H1 (cell line): Measurements from ENCODE around the gene APOBEC3G. TPM values are rescaled to one million over a fixed set of nuclear protein-coding genes. Genes with fewer than 3 reads are reported as not detected.

Experiments
- RAD21 ChIP-seq, 2 experiments: IDR thresholded peaks in 1 of 2; conservative IDR thresholded peaks in 1 of 2; 2 replicates each; pipeline ENCODE4 v1.6.1; 2011; ENCODE audit warnings: low read depth in 2 of 2, low read length in 2 of 2, improper control_type of control experiment in 1 of 2, inconsistent platforms in 1 of 2, mild to moderate bottlenecking in 1 of 2, moderate library complexity in 1 of 2
- polyA plus RNA-seq, 7 experiments: library from polyadenylated mRNA; depleted of rRNA in 3 of 7; stranded (reverse) in 5 of 7; unstranded in 2 of 7; fragments of >200 nt in 5 of 7; fragments of 200-250 nt in 2 of 7; gene quantifications; 1 replicate in 5 of 7; 2 replicates in 1 of 7; 4 replicates in 1 of 7; pipeline versions ENCODE4 v1.2.1 to v1.2.3, GENCODE V29; 2011 to 2013; ENCODE audit warnings: missing spikeins in 2 of 7, mixed read lengths in 2 of 7
- total RNA-seq: library from RNA; stranded (reverse); fragmentation: NEBNext Ultra II Directional; extraction: Animal tissue kit (Norgen Biotek cat#: 25700); gene quantifications from 2 replicates; pipeline ENCODE4 v1.2.1, GENCODE V29; 2021
- TF ChIP-seq, protein P1 (sequence below): fragments of 300-600 bp; sonication (generic); IDR thresholded peaks from 2 replicates; pipeline ENCODE4 v1.7.1; 2012; ENCODE audit warnings: low read length, moderate library complexity, mild to moderate bottlenecking, inconsistent platforms; ENCODE audit not compliant: insufficient replicate concordance
- TF ChIP-seq, protein P2 (sequence below): IDR thresholded peaks from 2 replicates; pipeline ENCODE4 v1.6.1; 2011; ENCODE audit warnings: low read length, improper control_type of control experiment
- TF ChIP-seq, protein P3 (sequence below): IDR thresholded peaks from 2 replicates; pipeline ENCODE4 v1.6.1; 2012; ENCODE audit warnings: inconsistent platforms

APOBEC3G gene
- total and polyA plus RNA-seq, 2 of the 8 experiments (the other 6 are each of a cell fraction or from before 2014, with no cell fraction given), result 1.7 to 2.0 TPM

DNA sequence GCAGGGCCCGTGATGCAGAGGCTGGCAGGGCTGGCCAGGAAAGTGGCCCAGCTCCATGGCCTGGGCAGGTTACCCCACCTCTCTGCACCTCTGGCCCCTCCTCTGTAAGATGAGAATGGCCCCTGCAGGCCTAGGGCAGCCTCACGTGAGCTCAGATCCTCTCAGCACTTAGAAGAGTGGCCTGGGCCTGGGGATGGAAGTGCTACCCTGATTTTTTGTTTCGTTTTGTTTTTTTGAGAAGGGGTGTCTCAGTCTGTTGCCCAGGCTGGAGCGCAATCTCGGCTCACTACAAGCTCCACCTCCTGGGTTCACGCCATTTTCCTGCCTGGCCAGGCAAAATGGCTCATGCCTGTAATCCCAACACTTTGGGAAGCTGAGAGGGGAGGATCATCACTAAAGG is 21.0 kb downstream of the APOBEC3G start (continued):
- TF ChIP-seq, protein P1, sequence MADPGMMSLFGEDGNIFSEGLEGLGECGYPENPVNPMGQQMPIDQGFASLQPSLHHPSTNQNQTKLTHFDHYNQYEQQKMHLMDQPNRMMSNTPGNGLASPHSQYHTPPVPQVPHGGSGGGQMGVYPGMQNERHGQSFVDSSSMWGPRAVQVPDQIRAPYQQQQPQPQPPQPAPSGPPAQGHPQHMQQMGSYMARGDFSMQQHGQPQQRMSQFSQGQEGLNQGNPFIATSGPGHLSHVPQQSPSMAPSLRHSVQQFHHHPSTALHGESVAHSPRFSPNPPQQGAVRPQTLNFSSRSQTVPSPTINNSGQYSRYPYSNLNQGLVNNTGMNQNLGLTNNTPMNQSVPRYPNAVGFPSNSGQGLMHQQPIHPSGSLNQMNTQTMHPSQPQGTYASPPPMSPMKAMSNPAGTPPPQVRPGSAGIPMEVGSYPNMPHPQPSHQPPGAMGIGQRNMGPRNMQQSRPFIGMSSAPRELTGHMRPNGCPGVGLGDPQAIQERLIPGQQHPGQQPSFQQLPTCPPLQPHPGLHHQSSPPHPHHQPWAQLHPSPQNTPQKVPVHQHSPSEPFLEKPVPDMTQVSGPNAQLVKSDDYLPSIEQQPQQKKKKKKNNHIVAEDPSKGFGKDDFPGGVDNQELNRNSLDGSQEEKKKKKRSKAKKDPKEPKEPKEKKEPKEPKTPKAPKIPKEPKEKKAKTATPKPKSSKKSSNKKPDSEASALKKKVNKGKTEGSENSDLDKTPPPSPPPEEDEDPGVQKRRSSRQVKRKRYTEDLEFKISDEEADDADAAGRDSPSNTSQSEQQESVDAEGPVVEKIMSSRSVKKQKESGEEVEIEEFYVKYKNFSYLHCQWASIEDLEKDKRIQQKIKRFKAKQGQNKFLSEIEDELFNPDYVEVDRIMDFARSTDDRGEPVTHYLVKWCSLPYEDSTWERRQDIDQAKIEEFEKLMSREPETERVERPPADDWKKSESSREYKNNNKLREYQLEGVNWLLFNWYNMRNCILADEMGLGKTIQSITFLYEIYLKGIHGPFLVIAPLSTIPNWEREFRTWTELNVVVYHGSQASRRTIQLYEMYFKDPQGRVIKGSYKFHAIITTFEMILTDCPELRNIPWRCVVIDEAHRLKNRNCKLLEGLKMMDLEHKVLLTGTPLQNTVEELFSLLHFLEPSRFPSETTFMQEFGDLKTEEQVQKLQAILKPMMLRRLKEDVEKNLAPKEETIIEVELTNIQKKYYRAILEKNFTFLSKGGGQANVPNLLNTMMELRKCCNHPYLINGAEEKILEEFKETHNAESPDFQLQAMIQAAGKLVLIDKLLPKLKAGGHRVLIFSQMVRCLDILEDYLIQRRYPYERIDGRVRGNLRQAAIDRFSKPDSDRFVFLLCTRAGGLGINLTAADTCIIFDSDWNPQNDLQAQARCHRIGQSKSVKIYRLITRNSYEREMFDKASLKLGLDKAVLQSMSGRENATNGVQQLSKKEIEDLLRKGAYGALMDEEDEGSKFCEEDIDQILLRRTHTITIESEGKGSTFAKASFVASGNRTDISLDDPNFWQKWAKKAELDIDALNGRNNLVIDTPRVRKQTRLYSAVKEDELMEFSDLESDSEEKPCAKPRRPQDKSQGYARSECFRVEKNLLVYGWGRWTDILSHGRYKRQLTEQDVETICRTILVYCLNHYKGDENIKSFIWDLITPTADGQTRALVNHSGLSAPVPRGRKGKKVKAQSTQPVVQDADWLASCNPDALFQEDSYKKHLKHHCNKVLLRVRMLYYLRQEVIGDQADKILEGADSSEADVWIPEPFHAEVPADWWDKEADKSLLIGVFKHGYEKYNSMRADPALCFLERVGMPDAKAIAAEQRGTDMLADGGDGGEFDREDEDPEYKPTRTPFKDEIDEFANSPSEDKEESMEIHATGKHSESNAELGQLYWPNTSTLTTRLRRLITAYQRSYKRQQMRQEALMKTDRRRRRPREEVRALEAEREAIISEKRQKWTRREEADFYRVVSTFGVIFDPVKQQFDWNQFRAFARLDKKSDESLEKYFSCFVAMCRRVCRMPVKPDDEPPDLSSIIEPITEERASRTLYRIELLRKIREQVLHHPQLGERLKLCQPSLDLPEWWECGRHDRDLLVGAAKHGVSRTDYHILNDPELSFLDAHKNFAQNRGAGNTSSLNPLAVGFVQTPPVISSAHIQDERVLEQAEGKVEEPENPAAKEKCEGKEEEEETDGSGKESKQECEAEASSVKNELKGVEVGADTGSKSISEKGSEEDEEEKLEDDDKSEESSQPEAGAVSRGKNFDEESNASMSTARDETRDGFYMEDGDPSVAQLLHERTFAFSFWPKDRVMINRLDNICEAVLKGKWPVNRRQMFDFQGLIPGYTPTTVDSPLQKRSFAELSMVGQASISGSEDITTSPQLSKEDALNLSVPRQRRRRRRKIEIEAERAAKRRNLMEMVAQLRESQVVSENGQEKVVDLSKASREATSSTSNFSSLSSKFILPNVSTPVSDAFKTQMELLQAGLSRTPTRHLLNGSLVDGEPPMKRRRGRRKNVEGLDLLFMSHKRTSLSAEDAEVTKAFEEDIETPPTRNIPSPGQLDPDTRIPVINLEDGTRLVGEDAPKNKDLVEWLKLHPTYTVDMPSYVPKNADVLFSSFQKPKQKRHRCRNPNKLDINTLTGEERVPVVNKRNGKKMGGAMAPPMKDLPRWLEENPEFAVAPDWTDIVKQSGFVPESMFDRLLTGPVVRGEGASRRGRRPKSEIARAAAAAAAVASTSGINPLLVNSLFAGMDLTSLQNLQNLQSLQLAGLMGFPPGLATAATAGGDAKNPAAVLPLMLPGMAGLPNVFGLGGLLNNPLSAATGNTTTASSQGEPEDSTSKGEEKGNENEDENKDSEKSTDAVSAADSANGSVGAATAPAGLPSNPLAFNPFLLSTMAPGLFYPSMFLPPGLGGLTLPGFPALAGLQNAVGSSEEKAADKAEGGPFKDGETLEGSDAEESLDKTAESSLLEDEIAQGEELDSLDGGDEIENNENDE, result no peak
- TF ChIP-seq, protein P2, sequence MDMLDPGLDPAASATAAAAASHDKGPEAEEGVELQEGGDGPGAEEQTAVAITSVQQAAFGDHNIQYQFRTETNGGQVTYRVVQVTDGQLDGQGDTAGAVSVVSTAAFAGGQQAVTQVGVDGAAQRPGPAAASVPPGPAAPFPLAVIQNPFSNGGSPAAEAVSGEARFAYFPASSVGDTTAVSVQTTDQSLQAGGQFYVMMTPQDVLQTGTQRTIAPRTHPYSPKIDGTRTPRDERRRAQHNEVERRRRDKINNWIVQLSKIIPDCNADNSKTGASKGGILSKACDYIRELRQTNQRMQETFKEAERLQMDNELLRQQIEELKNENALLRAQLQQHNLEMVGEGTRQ, result peak; percentile 42; the same call in 1 of the 2 replicates
- TF ChIP-seq RAD21 (IDR thresholded peaks at IDR 0.05 in 1 of 2, conservative IDR thresholded peaks at IDR 0.05 in 1 of 2; ENCODE audit: low read depth in 2 of 2, low read length in 2 of 2), result peak in 1 of 2 experiments; percentile 5; a peak in 1 of 4 replicates
- TF ChIP-seq, protein P3, sequence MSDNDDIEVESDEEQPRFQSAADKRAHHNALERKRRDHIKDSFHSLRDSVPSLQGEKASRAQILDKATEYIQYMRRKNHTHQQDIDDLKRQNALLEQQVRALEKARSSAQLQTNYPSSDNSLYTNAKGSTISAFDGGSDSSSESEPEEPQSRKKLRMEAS, result 0 out of 2 replicates have a peak, but pooled peaks have one; percentile 29
